Adrenal gland (tissue), 12 donors: ENCODE results near the gene SNX32. TPM values are rescaled to one million over a fixed set of nuclear protein-coding genes. Genes with fewer than 3 reads are reported as not detected.
"Not testable (repeated sequence)": the region's sequence is repeated elsewhere in the genome, so short reads cannot be mapped to it uniquely, and the experiment has no call there.

Experiments
- DNase-seq, 7 donors: peaks; one replicate each; pipeline ENCODE4 v3.0.0-alpha.2; 2019 to 2020
- H3K27ac ChIP-seq, 5 donors: fragments of 200-600 bp; sonication (generic) in 4 of 5; 1 replicate in 3 of 5; 2 replicates in 2 of 5; pipeline versions ENCODE4 v1.5.1 to v1.8.0; 2016 to 2020; ENCODE audit warnings: mild to moderate bottlenecking in 1 of 5
- H3K27me3 ChIP-seq: fragments of 200-600 bp; 2 replicates; pipeline ENCODE4 v1.8.0; 2021
- H3K36me3 ChIP-seq, 2 donors: fragments of 200-600 bp; replicated peaks in 1 of 2; 1 replicate in 1 of 2; 2 replicates in 1 of 2; pipeline versions ENCODE4 v1.5.1 to v1.8.0; 2018 to 2022
- H3K4me1 ChIP-seq, 2 donors: fragments of 200-600 bp; replicated peaks in 1 of 2; 1 replicate in 1 of 2; 2 replicates in 1 of 2; pipeline versions ENCODE4 v1.5.1 to v1.8.0; 2018 to 2021
- H3K4me3 ChIP-seq, 4 donors: fragments of 200-600 bp; sonication (generic) in 3 of 4; one replicate each; pipeline ENCODE4 v1.5.1; 2016 to 2018
- H3K9me3 ChIP-seq, 3 donors: fragments of 200-600 bp; sonication (generic) in 1 of 3; replicated peaks in 1 of 3; 1 replicate in 2 of 3; 2 replicates in 1 of 3; pipeline versions ENCODE4 v1.5.1 to v1.8.0; 2016 to 2021
- CTCF ChIP-seq, 6 experiments: fragments of 450-650 bp in 4 of 6; fragments of 200-600 bp in 2 of 6; sonication (generic) in 1 of 6; IDR thresholded peaks; 1 replicate in 5 of 6; 2 replicates in 1 of 6; pipeline versions ENCODE4 v1.5.1 to v1.8.0; 2016 to 2021; ENCODE audit warnings: antibody characterized with exemption in 6 of 6, mild to moderate bottlenecking in 2 of 6, moderate library complexity in 1 of 6
- POLR2A ChIP-seq, 2 donors: fragments of 450-650 bp; IDR thresholded peaks; one replicate each; pipeline ENCODE4 v1.6.1; 2017; ENCODE audit warnings: antibody characterized with exemption in 2 of 2, mild to moderate bottlenecking in 2 of 2, moderate library complexity in 1 of 2
- WGBS, 4 donors: extraction: QIAGEN DNeasy Blood & Tissue Kit in 2 of 4; methylation state at CpG; one replicate each; pipeline versions ENCODE4 v1.1.5 to v1.1.7; 2013 to 2017; 5-methylcytosine and 5-hydroxymethylcytosine counted together
- intact Hi-C, 2 donors: fragments of 100-400 bp; cut with DNase I; formaldehyde crosslinking; loops; one replicate each; pipeline versions ENCODE4 v1.14.1 to v1.15.0; 2022 to 2023
- polyA plus RNA-seq, 3 donors: library from polyadenylated mRNA; stranded (reverse); fragments of 200-250 nt in 2 of 3; fragments of 350-450 nt in 1 of 3; fragmentation: Illumina TruSeq in 1 of 3; extraction: RNeasy Lipid Tissue Mini Kit (QIAGEN cat#74804) in 1 of 3; gene quantifications; one replicate each; pipeline ENCODE4 v1.2.3, GENCODE V29; 2013 to 2014
- total RNA-seq, 9 donors: library from RNA; depleted of rRNA in 4 of 9; stranded (reverse); fragments of >200 nt in 4 of 9; fragments of 120-200 nt in 1 of 9; fragmentation: NEBNext Ultra II Directional in 1 of 9; extraction: Animal tissue kit (Norgen Biotek cat#: 25700) in 1 of 9; gene quantifications; one replicate each; pipeline versions ENCODE4 v1.1.0 to v1.2.4, GENCODE V29; 2013 to 2023
- donor health status: healthy with polysubstance abuse.
- donor health status: Bipolar disorder and iron deficiency.
- donor health status: DM: yes; HTN: yes; CAD: no.
- donor health status: DM: no; HTN: no; CAD: no.
- donor health status: DM: no; HTN: no; CAD: no.
- donor health status: DM: yes; HTN: yes; CAD: no.

Gene SNX32
- total and polyA plus RNA-seq, 12 donors: 0.11 to 1.2 (median 0.50) TPM; not detected in 3

- 0 to 3% (median 2%) methylated on average over 5 to 57 of the region's 57 CpGs for WGBS, 4 donors
- no peaks in the 10 kb centered on the region for H3K27me3 ChIP-seq
- no peaks in the 10 kb centered on the region for H3K9me3 ChIP-seq
- DNase-seq: peak in 5 of 7 donors; percentile 45 to 67 (median 51)
- H3K27ac ChIP-seq: peak overlapping the region; percentile 26 to 99 (median 96)
- peaks cover 50 to 52% of the 10 kb centered on the region in 2 donors for H3K4me1 ChIP-seq
- H3K36me3 ChIP-seq: peaks cover 0 to 6% of the 10 kb centered on the region in 2 donors
- TF ChIP-seq POLR2A (IDR thresholded peaks at IDR 0.05): peak; percentile 17 to 74
- TF ChIP-seq CTCF (IDR thresholded peaks at IDR 0.05): peak in 2 of 6 experiments; percentile 18 to 28
- intact Hi-C loops: no loop called here
- H3K4me3 ChIP-seq: peak overlapping the region; percentile 10 to 62 (median 44)
Observed at GRCh38 chr11:65891219-65892136, 57.7 kb downstream of the SNX32 start.

DNA sequence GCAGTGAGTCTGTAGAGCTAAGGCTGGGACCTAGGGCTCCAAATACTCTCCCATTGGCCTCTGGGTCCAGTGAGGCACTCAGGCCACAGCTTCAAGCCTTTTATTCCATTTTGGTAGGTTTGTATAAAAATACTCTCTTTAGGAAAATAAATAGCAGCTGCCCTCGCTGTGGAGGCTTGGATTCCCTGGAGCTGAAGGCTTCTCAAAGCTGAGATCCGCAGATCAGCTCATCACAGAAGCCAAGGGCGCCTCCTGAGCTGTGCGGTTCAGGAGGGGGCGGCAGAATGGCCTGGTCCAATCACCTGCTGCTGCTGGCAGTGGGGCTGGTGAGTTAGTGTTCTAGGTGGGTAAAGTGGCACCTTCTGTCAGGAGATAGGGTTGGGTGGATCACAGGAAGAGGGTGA is 58.4 kb downstream of the SNX32 start:
- H3K4me1 ChIP-seq: peaks cover 50 to 52% of the 10 kb centered on the region in 2 donors
- H3K4me3 ChIP-seq: peak overlapping the region in 2 of 4 donors; percentile 53 to 62
- H3K27me3 ChIP-seq, H3K36me3 ChIP-seq, intact Hi-C loops, H3K9me3 ChIP-seq: not testable (repeated sequence)
- peak overlapping the region; percentile 26 to 99 (median 96) for H3K27ac ChIP-seq
- WGBS, 4 donors: 32 to 41% (median 37%) methylated on average over 4 to 5 of the region's 5 CpGs
- DNase-seq: peak in 1 of 7 donors; percentile 51

GRCh38 chr11:65892661-65893317 is 59.0 kb downstream of the SNX32 start:
- intact Hi-C loops: no loop called here
- no peak for TF ChIP-seq CTCF (IDR thresholded peaks at IDR 0.05)
- TF ChIP-seq POLR2A (IDR thresholded peaks at IDR 0.05): no peak
- Histone ChIP-seq H3K27me3 (no peaks in the 10 kb centered on the region), H3K4me3 (peak overlapping the region in 1 of 4 donors; percentile 62), H3K4me1 (peaks cover 44 to 49% of the 10 kb centered on the region in 2 donors), H3K9me3 (no peaks in the 10 kb centered on the region), H3K36me3 (no peaks in the 10 kb centered on the region), H3K27ac (peak overlapping the region; percentile 26 to 99 (median 96))
- 75 to 78% (median 78%) methylated on average over 9 to 10 of the region's 10 CpGs for WGBS, 4 donors
- peak in 1 of 7 donors; percentile 25 for DNase-seq

GRCh38 chr11:65894034-65894591 is 60.4 kb downstream of the SNX32 start:
- peak in 2 of 7 donors; percentile 42 to 48 for DNase-seq
- Histone ChIP-seq H3K27me3 (no peaks in the 10 kb centered on the region), H3K4me1 (peaks cover 44% of the 10 kb centered on the region in 2 donors), H3K9me3 (no peaks in the 10 kb centered on the region), H3K4me3 (no peak overlapping the region), H3K27ac (peak overlapping the region in 4 of 5 donors; percentile 52 to 99 (median 96)), H3K36me3 (no peaks in the 10 kb centered on the region)
- intact Hi-C loops: no loop called here
- TF ChIP-seq POLR2A (IDR thresholded peaks at IDR 0.05) (no peak), CTCF (IDR thresholded peaks at IDR 0.05) (no peak)
- WGBS, 4 donors: 65 to 73% (median 68%) methylated on average over 7 to 16 of the region's 16 CpGs
